ENCODE results near the gene PDE4D. TPM values are rescaled to one million over a fixed set of nuclear protein-coding genes. Genes with fewer than 3 reads are reported as not detected.
"Not testable (repeated sequence)": the region's sequence is repeated elsewhere in the genome, so short reads cannot be mapped to it uniquely, and the experiment has no call there.

Gene PDE4D
- total RNA-seq, 2 experiments from 2014 or later = 75.5 to 80.7 TPM

GRCh38 chr5:59416451-59416850, 477.1 kb downstream of the PDE4D start:
- Mint-ChIP-seq H3K4me3 (no peak overlapping the region), H3K4me1 (ENCODE audit: low read depth) (no peaks in the 10 kb centered on the region), H3K27ac (no peak overlapping the region), H3K27me3 (peaks cover 8% of the 10 kb centered on the region), H3K36me3 (ENCODE audit: low read depth) (no peaks in the 10 kb centered on the region), H3K9me3 (no peaks in the 10 kb centered on the region)
- no peak for ATAC-seq
- CTCF ChIA-PET = no interaction called here
- DNase-seq = no peak
- intact Hi-C loops (cut with micrococcal nuclease) = no loop called here
- POLR2A ChIA-PET = no interaction called here
- no peak for TF ChIP-seq CTCF (IDR thresholded peaks at IDR 0.05)

- Mint-ChIP-seq H3K27me3 (peaks cover 8% of the 10 kb centered on the region), H3K9me3 (no peaks in the 10 kb centered on the region), H3K4me3 (no peak overlapping the region), H3K36me3 (ENCODE audit: low read depth) (no peaks in the 10 kb centered on the region), H3K27ac (no peak overlapping the region), H3K4me1 (ENCODE audit: low read depth) (no peaks in the 10 kb centered on the region)
- ATAC-seq = no peak
- ChIA-PET POLR2A (no interaction called here), CTCF (no interaction called here)
- TF ChIP-seq CTCF (IDR thresholded peaks at IDR 0.05) = no peak
- intact Hi-C loops (cut with micrococcal nuclease) = no loop called here
- no peak for DNase-seq
Observed at GRCh38 chr5:59416026-59416425, 477.5 kb downstream of the PDE4D start.

- DNase-seq (no peak), ATAC-seq (no peak)
- Mint-ChIP-seq H3K9me3 (peaks cover 6% of the 10 kb centered on the region), H3K36me3 (ENCODE audit: low read depth) (no peaks in the 10 kb centered on the region), H3K4me3 (no peak overlapping the region), H3K27me3 (peaks cover 10% of the 10 kb centered on the region), H3K27ac (no peak overlapping the region), H3K4me1 (ENCODE audit: low read depth) (no peaks in the 10 kb centered on the region)
- POLR2A ChIA-PET = no interaction called here
- CTCF ChIA-PET = no interaction called here
- intact Hi-C loops (cut with micrococcal nuclease) = no loop called here
- no peak for TF ChIP-seq CTCF (IDR thresholded peaks at IDR 0.05)
Observed at GRCh38 chr5:59412428-59412827, 481.1 kb downstream of the PDE4D start.

GRCh38 chr5:59408997-59409396, 484.5 kb downstream of the PDE4D start:
- H3K36me3 Mint-ChIP-seq (ENCODE audit: low read depth); H3K4me1 Mint-ChIP-seq (ENCODE audit: low read depth); H3K4me3 Mint-ChIP-seq; DNase-seq; ATAC-seq; H3K27me3 Mint-ChIP-seq; intact Hi-C loops (cut with micrococcal nuclease); POLR2A ChIA-PET; H3K27ac Mint-ChIP-seq: not testable (repeated sequence)
- CTCF ChIA-PET = interaction anchor here (1.3 kb wide), 1 partner anchor 28 kb away, joined by 4 read pairs; no protein-coding TSS in a partner anchor
- H3K9me3 Mint-ChIP-seq = peaks cover 10% of the 10 kb centered on the region

GRCh38 chr5:59407967-59408366, 485.6 kb downstream of the PDE4D start:
- no peak for TF ChIP-seq CTCF (IDR thresholded peaks at IDR 0.05)
- H3K4me1 Mint-ChIP-seq (ENCODE audit: low read depth) = no peaks in the 10 kb centered on the region
- H3K9me3 Mint-ChIP-seq = peaks cover 10% of the 10 kb centered on the region
- peaks cover 6% of the 10 kb centered on the region for H3K27me3 Mint-ChIP-seq
- intact Hi-C loops (cut with micrococcal nuclease) = no loop called here
- CTCF ChIA-PET = interaction anchor here (1.3 kb wide), 1 partner anchor 27 kb away, joined by 4 read pairs; no protein-coding TSS in a partner anchor
- DNase-seq (no peak), ATAC-seq (no peak)
- H3K4me3 Mint-ChIP-seq = no peak overlapping the region
- H3K27ac Mint-ChIP-seq = no peak overlapping the region
- POLR2A ChIA-PET = no interaction called here
- H3K36me3 Mint-ChIP-seq (ENCODE audit: low read depth) = no peaks in the 10 kb centered on the region

GRCh38 chr5:59401637-59402036, 491.9 kb downstream of the PDE4D start:
- no peak overlapping the region for H3K27ac Mint-ChIP-seq

GRCh38 chr5:59394956-59395355, 498.6 kb downstream of the PDE4D start:
- ATAC-seq; H3K27ac Mint-ChIP-seq; H3K4me3 Mint-ChIP-seq; CTCF ChIA-PET; POLR2A ChIA-PET; DNase-seq; H3K36me3 Mint-ChIP-seq (ENCODE audit: low read depth); H3K27me3 Mint-ChIP-seq; H3K9me3 Mint-ChIP-seq; H3K4me1 Mint-ChIP-seq (ENCODE audit: low read depth): not testable (repeated sequence)
- intact Hi-C loops (cut with micrococcal nuclease) = loop anchor here (5.0 kb wide), 1 partner anchor 277 kb away; no protein-coding TSS in a partner anchor

More at GRCh38 chr5:59401637-59402036, 491.9 kb downstream of the PDE4D start:
- Mint-ChIP-seq H3K27me3 (peaks cover 1% of the 10 kb centered on the region), H3K4me3 (no peak overlapping the region), H3K4me1 (ENCODE audit: low read depth) (no peaks in the 10 kb centered on the region), H3K36me3 (ENCODE audit: low read depth) (no peaks in the 10 kb centered on the region), H3K9me3 (peaks cover 1% of the 10 kb centered on the region)
- intact Hi-C loops (cut with micrococcal nuclease) = no loop called here
- no peak for DNase-seq
- ChIA-PET CTCF (interaction anchor here (0.9 to 1.0 kb wide), 3 partner anchors 10 to 272 kb away, joined by 4 to 5 read pairs (median 4); no protein-coding TSS in a partner anchor), POLR2A (no interaction called here)
- ATAC-seq = no peak
- no peak for TF ChIP-seq CTCF (IDR thresholded peaks at IDR 0.05)
